Inflammatory macrophage treated with lipopolysaccharide for 4 hours (primary cell): ENCODE measurements around the gene KIRREL1.

Experiments
- DNase-seq: peaks from one replicate; pipeline ENCODE4 v3.0.0-alpha.2; 2020

KIRREL1 gene

DNA sequence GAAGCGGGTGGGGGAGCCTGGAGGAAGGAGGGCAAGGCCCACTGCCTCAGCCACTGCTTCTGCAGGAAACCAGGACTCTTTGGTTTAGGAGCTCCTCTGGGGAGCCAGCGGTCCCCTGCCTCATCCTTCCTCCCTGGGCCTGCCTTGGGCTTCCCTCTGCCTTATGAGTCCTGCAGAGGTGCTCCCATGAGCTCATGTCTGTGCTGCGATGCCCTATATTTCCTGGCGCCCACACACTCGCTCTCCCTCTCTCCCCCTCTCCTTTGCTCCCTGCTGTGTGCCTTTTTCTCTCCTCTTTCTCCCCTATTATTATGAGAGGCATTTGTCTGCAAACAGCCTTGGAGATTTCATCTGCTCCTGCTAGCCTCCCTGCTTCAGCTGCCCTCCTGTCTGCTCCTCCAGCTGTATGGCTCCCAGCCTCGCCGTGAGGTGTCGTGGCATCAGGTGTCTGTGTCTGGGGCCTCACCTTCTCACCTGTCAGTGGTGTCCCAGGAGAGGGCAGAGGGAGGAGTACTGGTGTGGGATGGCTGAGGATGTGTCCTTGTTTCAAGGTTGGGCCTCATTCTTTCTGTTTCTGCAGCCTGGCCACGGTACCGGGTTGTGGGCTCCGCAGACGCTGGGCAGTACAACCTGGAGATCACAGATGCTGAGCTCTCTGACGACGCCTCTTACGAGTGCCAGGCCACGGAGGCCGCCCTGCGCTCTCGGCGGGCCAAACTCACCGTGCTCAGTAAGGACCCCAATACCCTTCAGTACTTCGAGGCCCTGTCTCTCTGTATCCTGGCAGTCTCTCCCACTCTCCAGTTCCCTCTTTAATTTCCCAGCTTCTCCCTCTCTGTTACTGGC is 84.2 kb downstream of the KIRREL1 start:
- no peak for DNase-seq

DNA sequence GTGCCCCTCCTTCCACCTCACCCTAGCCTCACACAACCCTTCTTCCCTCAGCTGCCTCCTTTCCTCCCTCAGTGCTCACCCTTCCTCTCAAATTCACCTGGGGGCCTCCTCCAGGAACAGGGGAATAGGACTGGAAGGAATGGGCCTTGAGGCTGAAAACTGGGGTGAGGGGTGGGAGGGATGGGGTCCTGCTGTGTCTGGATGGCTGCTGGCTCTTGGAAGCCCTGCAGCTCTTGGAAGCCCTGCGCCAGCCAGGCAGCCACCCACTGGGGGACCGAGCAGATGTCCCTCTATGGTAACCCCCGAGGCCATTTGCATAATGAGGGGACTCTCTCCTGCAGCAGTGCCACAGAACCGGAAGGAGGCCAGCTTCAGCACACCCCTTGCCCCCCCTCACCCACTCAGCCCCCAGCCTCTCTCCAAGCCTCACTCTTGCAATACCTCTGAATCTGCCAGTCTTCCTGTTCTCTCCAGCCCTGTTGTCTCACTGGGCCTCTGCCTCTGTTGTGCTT is 85.2 kb downstream of the KIRREL1 start:
- no peak for DNase-seq

DNA sequence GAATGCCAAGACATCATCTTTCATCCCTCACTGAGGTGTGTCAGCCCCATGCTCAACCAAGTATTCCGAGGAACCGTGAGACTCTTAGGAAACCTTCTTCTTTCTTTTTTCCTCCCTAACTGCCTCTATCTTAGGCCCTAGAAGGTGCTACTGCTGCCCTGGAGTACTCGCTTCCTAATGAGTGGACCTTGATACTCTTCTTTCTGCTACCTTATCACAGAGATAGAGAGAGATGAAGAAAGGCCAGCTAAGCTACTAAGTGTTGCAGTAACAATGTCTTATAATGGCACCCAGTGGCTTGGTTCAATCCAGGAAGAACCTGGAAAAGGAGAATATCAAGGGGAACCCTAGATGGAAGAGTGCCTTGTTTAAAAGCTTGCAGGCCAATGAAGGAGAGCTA is 86.6 kb downstream of the KIRREL1 start:
- DNase-seq, result no peak

DNA sequence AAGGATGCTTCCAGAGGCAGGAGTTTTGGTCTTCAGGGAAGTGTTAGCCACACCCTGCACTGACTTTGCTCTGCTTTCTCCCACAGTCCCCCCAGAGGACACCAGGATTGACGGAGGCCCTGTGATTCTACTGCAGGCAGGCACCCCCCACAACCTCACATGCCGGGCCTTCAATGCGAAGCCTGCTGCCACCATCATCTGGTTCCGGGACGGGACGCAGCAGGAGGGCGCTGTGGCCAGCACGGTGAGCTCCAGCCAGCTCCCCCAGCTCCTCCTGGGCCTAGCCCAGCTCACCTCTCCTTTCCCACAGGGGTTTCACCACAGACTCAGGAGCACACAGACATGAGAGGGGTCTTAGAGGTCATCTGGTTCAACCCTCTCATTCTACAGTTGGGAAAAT is 90.9 kb downstream of the KIRREL1 start:
- DNase-seq, result no peak

DNA sequence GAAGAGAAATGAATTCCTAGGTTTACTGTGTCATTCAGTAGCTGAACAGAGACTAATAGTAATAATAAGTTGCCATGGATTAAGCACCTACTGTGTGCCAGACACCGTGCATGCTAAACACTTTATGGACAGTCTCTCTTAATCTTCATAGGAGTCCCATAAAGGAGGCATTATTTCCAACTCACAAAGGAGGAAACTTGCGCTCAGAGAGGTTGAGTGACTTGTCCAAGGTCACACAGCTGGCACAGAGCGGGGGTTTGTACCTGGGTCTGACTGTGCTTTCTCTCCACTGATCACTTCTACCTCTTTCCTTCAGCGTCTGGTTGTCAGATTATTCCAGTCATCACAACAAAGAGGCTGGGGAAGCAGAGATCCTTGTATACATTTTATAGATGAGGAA is 91.3 kb downstream of the KIRREL1 start:
- DNase-seq, result no peak

DNA sequence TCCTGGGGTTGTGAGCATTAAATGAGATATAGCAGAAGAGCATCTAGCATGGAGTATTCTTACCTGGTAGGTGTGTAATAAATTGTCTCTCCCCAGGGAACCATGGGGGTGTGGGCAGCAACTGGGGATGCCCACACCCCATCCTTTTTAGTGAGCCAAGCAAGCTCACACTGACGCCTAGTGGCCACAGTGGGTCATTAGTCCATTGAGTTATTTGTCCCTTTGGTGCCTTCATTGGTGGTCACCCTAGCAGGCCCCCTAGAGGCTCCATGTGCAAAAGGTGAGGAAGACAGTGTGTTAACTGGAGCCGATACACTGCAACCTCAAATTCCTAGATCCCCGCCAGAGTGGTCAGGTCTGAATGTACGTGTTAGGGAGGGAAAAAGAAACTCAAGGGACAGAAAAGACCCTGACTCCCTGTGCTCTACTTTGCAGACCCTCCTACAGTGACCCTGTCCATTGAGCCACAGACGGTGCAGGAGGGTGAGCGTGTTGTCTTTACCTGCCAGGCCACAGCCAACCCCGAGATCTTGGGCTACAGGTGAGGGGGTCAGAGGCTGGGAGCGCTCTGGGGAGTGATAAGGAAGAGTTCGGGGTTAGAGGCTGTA is 94.0 kb downstream of the KIRREL1 start:
- DNase-seq, result peak; percentile 57

DNA sequence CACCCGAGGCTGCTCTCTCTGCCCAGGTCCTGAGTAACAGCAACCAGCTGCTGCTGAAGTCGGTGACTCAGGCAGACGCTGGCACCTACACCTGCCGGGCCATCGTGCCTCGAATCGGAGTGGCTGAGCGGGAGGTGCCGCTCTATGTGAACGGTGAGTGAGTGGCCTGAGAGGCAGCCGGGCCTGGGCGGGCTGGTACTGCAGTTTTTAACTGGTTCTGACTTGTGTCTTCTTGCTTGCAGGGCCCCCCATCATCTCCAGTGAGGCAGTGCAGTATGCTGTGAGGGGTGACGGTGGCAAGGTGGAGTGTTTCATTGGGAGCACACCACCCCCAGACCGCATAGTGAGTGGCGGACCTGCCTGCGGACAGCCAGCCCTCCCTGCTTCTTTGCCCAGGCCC is 96.0 kb downstream of the KIRREL1 start:
- DNase-seq, result no peak

DNA sequence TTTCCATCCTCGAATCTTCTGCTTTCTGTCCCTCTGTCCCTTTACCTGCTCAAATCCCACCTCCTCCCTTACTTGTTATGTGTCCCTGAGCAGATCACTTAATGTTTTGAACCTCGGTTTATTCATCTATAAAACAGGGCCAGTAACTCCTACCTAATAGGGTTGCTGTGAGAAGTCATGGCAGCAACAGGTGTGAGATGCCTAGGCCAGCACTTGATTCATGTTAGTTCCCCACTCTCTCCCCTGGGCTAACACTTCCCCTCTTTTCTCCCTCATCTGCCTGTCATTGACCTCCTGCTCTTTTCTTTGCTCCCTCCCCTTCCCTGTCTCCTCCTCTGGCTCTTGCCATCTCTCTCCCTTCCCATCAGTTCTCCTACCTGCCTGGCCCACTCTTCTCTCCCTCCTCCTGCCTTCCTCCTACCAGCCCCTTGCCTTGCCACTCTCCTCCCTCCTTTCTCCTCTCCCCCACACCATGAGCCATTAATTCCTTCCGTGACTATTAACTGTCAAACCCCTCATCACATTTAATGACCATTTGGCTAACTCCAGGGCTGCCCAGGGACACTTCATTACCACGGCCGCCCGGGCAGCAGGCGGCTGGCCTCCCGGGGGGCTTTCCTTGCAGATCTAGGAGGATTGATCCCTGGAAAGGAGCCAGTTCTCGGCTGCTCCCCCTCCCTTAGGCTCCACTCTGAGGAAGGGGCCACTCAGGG is 96.6 kb downstream of the KIRREL1 start:
- DNase-seq, result no peak

DNA sequence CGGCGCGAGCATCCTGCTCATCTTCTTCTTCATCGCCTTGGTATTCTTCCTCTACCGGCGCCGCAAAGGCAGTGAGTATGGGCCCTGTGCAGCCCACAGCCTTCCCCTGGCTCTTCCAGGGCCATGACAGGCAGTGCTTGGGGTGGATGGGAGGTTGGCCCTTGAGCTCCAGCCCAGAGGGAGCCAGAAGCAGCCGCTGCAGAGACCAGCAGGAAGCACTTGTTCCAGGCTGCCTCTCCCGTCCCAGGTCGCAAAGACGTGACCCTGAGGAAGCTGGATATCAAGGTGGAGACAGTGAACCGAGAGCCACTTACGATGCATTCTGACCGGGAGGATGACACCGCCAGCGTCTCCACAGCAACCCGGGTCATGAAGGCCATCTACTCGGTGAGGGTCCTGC is 99.9 kb downstream of the KIRREL1 start:
- no peak for DNase-seq

DNA sequence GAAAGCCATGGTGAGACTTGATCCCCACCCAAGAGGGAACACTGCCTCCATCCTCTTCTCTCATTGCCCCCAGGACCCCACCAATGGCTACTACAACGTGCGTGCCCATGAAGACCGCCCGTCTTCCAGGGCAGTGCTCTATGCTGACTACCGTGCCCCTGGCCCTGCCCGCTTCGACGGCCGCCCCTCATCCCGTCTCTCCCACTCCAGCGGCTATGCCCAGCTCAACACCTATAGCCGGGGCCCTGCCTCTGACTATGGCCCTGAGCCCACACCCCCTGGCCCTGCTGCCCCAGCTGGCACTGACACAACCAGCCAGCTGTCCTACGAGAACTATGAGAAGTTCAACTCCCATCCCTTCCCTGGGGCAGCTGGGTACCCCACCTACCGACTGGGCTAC is 101.1 kb downstream of the KIRREL1 start:
- no peak for DNase-seq

DNA sequence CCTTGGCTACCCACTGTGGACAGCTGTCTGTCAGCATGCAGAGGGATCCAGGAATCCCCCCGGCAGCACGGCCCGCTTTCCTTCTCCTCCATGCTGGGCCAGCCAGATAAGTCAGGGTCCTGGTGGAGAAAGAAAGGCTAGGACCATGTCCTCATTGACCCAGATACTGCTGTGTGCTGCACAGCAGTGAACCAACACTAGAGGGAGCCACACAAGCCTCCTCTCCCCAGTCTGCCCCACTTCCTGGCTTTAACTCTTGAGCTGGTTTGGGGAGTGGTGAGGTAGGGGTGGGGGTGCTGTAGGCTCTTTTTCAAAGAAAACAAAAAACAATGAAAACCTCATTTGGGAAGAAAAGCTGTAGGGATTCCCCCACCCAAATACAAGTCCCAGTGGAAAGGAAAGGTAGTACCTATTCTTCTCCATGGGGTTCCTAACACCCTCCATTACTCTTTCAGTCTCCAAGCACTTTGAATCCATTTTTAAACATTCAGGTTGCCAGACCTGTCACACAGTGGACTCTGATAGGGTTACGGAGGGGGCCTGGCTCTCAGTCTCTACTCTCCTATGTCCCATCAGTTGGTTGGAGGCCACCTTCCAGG is 102.4 kb downstream of the KIRREL1 start:
- DNase-seq, result peak; percentile 49

DNA sequence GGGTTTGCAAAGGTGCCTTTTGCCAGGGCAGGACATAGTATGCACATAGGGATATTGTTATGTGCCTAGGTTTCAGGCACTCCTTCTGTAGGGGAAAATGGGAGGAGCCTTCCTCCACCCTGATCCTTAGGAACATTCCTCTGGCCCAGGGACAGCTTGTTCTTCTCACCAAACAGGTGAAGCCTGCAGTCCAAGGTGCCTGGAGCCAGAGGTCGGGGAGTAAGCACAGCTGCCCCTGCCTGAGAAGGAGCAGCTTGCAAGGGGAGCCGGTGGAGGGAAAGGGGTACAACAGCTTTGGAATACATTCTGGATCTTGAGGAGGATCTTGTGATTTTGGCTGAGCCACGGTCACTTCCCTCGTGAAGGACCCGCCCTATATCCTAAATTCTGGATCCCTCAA is 104.8 kb downstream of the KIRREL1 start:
- no peak for DNase-seq

DNA sequence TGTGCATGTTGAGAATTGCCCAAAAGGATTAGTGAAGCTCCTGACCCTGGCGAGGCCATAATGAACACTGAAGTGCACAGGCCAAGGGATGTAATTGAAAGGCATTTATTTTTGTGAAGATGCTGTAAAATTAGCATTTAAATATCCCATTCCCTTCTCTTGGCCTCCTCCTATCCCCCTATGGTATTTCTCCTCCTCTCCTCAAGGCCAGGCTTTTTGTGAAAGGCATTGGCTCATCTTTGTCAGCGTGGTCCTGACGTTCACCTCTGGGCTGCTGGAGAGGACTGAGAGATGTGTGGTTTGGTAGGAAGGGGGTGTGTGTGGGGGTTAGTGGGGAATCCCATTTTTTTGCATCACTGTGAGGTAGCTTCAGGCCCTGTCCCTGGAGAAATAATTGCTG is 105.7 kb downstream of the KIRREL1 start:
- DNase-seq, result no peak

DNA sequence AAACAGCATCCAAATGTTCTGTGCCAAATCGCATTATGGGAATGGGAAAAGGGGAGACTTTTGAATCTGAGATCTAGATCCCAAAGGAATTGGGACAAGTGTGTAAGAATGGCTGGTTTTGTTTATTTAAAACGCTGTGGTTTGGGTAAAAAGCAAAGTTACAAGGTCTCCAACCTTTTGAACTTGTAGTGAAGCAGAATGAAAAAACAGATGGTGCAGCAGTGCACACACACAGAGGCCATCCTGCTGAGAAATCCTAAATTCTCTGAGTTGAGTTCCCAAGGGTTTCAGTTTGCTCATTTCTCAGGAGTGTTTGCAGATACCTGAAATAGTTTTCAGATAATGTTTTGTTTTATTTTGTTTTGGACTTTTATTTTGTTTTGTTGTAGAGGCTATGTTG is 107.1 kb downstream of the KIRREL1 start:
- no peak for DNase-seq

DNA sequence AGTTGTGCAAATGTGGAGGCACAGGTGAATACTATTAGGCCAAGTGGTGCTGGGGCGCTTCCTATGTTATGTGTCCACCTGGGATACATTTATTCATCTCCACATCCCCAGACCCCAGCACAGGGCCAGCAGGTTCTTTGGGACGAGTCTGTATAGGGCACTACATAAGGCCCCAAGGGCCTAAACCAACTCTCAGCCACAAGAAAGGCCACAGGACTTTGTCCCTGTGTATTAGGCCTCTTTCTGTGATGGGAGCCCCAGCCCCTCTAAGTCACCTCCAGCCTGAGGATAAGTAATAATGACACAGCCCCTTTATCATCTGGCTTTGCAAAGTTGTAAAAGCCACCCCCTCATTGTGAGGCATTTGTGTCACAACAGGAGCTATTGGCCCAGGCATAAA is 108.0 kb downstream of the KIRREL1 start:
- no peak for DNase-seq

DNA sequence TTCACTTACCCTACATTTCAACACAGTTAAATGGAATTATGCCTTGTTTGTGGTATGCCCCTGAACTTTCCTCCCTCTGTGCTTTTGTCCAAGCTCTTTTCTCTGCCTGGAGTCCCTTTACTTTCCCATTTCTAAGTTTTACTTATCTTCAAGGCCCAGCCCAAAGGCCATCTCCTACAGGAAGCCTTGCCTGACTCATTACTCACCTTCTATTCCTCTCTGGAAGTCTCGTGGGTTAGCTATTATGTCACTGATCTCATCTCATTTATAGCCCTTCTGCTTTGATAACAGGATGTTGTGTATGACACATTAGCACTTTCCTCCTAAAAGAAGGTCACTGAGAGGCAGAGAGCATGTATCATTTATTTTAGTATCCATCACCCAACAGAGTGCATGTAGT is 108.5 kb downstream of the KIRREL1 start:
- DNase-seq, result no peak

DNA sequence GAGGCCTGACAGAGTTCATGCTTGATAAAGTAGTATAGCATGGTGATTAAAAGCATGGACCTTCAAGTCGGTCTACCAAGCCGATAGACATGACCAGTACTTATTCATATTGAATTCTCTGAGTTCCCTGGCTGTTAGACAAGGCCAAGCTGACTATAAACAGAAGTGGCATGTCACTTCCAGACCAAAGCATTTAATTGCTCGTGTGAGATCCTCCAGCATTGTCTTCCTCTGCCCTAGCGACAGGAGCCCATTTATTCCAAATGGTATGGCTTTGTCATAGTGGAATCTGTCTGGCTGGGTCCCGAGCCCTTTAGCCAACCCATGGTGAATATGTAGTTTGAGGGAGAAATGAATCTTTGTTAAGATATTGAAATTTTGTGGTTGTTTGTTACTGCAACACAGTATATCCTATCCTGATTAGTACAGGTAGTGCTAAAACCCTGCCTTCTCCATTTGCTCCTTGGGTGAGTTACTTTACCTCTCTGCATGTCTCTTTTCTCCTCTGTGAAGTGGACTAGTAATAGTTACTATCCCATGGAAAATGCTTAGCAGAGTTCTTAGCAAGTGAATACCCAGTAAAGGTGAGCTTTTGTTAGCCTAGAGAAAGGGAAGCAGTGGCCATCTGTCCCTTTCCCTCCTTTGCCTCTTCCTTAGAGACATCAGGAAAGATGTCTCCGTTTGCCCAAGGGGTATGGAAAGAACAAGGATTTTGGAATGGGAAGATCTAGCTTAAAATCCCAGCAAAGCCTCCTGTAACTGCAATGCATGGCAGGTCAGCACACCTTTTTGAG is 109.6 kb downstream of the KIRREL1 start:
- no peak for DNase-seq

DNA sequence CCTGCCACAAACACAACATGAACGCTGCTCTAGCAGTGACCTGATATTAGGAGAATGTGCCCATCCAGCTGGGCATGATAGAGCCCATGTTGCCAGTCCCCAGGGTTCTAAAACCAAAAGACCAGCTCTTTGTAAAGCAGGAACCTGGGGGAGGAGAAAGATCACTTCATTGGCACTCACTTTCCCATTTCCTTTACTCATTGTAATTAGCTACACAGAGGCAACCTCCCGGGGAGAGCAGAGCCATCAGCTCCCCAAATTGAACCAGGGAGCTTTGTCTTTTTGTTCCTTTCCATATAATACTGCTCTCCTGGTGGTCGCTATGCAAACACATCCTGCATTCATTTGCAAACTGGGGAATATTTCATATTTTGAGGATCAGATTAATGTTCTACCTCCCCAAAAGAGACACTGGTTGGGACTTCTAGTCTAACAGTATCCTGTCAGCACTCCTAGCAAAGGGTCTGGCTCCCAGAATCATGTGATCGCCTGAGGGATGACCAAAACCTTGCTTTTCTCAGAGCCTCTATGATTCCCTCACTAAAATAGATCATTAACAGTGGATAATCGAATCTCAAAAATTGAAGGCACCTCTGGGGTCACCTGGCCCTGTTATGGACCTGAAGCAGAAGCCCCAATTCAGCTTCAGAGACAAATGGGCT is 110.5 kb downstream of the KIRREL1 start:
- DNase-seq, result no peak

DNA sequence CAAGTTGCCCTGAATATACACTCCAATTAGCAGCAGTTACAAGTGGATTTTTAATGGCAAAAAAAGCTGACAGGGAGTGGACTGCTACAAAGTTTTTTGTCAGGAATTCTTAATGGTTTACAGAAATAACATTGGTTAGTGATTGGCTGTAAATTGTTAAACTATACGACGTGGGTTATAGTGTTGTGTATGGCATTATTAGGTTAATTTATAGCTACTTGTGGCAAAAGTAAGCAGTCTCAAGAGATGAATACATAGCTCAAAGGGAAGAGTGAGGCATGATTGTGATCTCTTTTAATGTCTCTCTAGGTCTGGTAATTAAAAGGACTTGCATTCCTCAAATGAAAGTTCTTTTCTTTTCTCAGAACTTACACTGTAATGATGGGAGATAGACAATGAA is 111.4 kb downstream of the KIRREL1 start:
- no peak for DNase-seq

DNA sequence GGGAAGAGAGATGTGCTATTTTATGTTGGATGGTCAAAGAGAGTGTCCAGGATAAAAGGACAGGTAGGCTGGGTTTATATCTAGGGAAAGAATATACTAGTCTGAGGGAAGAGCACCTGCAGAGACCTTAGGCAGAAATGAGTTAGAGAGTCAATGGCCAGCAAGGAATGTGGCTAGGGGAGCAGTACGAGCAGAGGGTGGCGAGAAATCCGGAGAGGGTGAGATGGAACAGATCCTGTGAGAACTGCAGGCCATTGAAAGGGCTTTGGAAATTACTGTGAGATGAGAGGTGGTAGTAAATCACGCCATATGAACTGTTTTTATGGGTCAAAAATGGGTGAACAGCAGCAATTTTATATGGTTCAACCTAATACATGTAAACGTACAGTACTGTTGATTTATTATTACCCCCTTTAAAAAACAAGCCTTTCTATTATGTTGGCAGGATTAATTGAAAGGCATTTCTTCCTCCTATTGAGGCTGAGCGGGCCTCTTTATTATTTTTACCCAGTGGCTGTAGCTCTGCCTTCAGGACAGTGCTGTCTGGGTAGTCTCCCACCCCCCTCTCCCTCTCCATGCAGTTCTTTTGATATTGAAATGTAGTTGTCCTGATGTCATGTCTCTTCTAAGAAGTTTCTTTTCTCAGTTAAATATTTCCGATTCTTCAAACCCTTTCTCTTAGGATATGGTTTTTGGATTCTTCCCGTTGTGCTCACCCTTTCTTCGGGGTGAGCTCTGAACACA is 112.1 kb downstream of the KIRREL1 start:
- no peak for DNase-seq

DNA sequence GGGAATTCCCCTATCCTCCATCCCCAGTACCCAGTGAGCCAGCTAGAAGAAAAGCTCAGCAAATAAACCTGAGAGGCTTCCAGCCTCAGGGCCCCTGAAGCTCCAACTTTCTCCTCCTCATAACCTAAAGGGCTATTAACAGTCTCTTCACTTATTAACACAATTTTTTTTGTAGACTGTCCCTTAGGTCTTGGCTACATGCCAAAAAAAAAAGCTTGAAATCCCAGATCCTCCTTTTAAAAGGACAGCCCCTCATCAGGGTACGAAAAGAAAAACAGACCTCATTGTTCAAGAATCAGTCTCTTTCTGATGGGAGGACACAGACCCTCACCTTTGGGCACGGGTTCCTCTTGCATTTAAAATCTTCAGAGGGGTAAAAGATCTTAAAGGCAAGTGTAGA is 114.5 kb downstream of the KIRREL1 start:
- no peak for DNase-seq
